Right atrium auricular region (tissue), 2 donors: Measurements from ENCODE around the gene PLIN4. TPM values are rescaled to one million over a fixed set of nuclear protein-coding genes. Genes with fewer than 3 reads are reported as not detected.

Source experiments
- DNase-seq: peaks from one replicate; pipeline ENCODE4 v3.0.0-alpha.2; 2019; ENCODE audit warnings: low spot score
- H3K27ac ChIP-seq, 2 donors: fragments of 200-600 bp; sonication (generic); 1 replicate in 1 of 2; 2 replicates in 1 of 2; pipeline ENCODE4 v1.5.1; 2016 to 2019
- H3K27me3 ChIP-seq, 2 donors: fragments of 200-600 bp; sonication (generic); one replicate each; pipeline versions ENCODE4 v1.5.1 to v1.6.0; 2017 to 2019
- H3K36me3 ChIP-seq: fragments of 200-600 bp; sonication (generic); one replicate; pipeline ENCODE4 v1.5.1; 2016
- H3K4me1 ChIP-seq, 2 donors: fragments of 200-600 bp; sonication (generic); one replicate each; pipeline versions ENCODE4 v1.5.1 to v1.6.0; 2017 to 2019
- H3K4me3 ChIP-seq, 2 donors: fragments of 200-600 bp; sonication (generic); 1 replicate in 1 of 2; 2 replicates in 1 of 2; pipeline ENCODE4 v1.5.1; 2017 to 2019; ENCODE audit warnings: mild to moderate bottlenecking in 1 of 2, moderate library complexity in 1 of 2
- H3K9me3 ChIP-seq, 2 donors: fragments of 200-600 bp; sonication (generic); one replicate each; pipeline ENCODE4 v1.5.1; 2019
- CTCF ChIP-seq, 2 donors: fragments of 200-600 bp; sonication (generic); IDR thresholded peaks; one replicate each; pipeline ENCODE4 v1.5.1; 2019; ENCODE audit warnings: antibody characterized with exemption in 2 of 2
- total RNA-seq, 2 donors: library from RNA; depleted of rRNA; stranded (reverse); fragments of >200 nt; gene quantifications; one replicate each; pipeline ENCODE4 v1.1.0, GENCODE V29; 2016

The PLIN4 gene
- total RNA-seq, 2 donors from 2014 or later = 104 to 156 TPM

- no peak for DNase-seq
- no peak overlapping the region for H3K4me3 ChIP-seq
- H3K27me3 ChIP-seq = no peaks in the 10 kb centered on the region
- no peaks in the 10 kb centered on the region for H3K4me1 ChIP-seq
- no peak overlapping the region for H3K27ac ChIP-seq
- no peaks in the 10 kb centered on the region for H3K9me3 ChIP-seq
- peaks cover 89% of the 10 kb centered on the region for H3K36me3 ChIP-seq
- TF ChIP-seq CTCF (IDR thresholded peaks at IDR 0.05) = no peak
These were observed 19.0 kb downstream of the PLIN4 start for GRCh38 chr19:4499318-4499717.

GRCh38 chr19:4498694-4499093 is 19.6 kb downstream of the PLIN4 start:
- DNase-seq = no peak
- no peaks in the 10 kb centered on the region for H3K27me3 ChIP-seq
- H3K4me3 ChIP-seq = no peak overlapping the region
- no peaks in the 10 kb centered on the region for H3K9me3 ChIP-seq
- no peak overlapping the region for H3K27ac ChIP-seq
- peaks cover 89% of the 10 kb centered on the region for H3K36me3 ChIP-seq
- TF ChIP-seq CTCF (IDR thresholded peaks at IDR 0.05) = no peak
- H3K4me1 ChIP-seq = no peaks in the 10 kb centered on the region

GRCh38 chr19:4497770-4498389 is 20.4 kb downstream of the PLIN4 start:
- Histone ChIP-seq H3K9me3 (no peaks in the 10 kb centered on the region), H3K4me1 (no peaks in the 10 kb centered on the region), H3K27me3 (no peaks in the 10 kb centered on the region), H3K27ac (no peak overlapping the region), H3K4me3 (no peak overlapping the region), H3K36me3 (peaks cover 88% of the 10 kb centered on the region)
- no peak for DNase-seq
- no peak for TF ChIP-seq CTCF (IDR thresholded peaks at IDR 0.05)

- Histone ChIP-seq H3K4me1 (no peaks in the 10 kb centered on the region), H3K36me3 (peaks cover 82% of the 10 kb centered on the region), H3K4me3 (no peak overlapping the region), H3K27me3 (no peaks in the 10 kb centered on the region), H3K9me3 (no peaks in the 10 kb centered on the region), H3K27ac (no peak overlapping the region)
- TF ChIP-seq CTCF (IDR thresholded peaks at IDR 0.05) = no peak
- no peak for DNase-seq
These were observed 22.0 kb downstream of the PLIN4 start for GRCh38 chr19:4496304-4496703.

GRCh38 chr19:4495471-4495870 is 22.8 kb downstream of the PLIN4 start:
- no peaks in the 10 kb centered on the region for H3K27me3 ChIP-seq
- H3K27ac ChIP-seq = no peak overlapping the region
- peaks cover 77% of the 10 kb centered on the region for H3K36me3 ChIP-seq
- H3K4me3 ChIP-seq = no peak overlapping the region
- no peaks in the 10 kb centered on the region for H3K9me3 ChIP-seq
- DNase-seq = no peak
- TF ChIP-seq CTCF (IDR thresholded peaks at IDR 0.05) = no peak
- no peaks in the 10 kb centered on the region for H3K4me1 ChIP-seq

GRCh38 chr19:4494691-4495064 is 23.6 kb downstream of the PLIN4 start:
- TF ChIP-seq CTCF (IDR thresholded peaks at IDR 0.05) = no peak
- DNase-seq = no peak
- Histone ChIP-seq H3K27me3 (no peaks in the 10 kb centered on the region), H3K4me1 (no peaks in the 10 kb centered on the region), H3K9me3 (no peaks in the 10 kb centered on the region), H3K4me3 (no peak overlapping the region), H3K36me3 (peaks cover 80% of the 10 kb centered on the region), H3K27ac (no peak overlapping the region)
